Loucy (cell line): Measurements from ENCODE around the gene AHRR.
"Not testable (repeated sequence)": the region's sequence is repeated elsewhere in the genome, so short reads cannot be mapped to it uniquely, and the experiment has no call there.

ENCODE experiments used
- H2AFZ ChIP-seq: fragments of 200-600 bp; sonication (generic); 2 replicates; pipeline ENCODE4 v1.6.0; 2016; ENCODE audit warnings: antibody characterized with exemption, mild to moderate bottlenecking, low read length, moderate library complexity
- H3F3A ChIP-seq: fragments of 200-600 bp; 2 replicates; pipeline ENCODE4 v1.6.0; 2016; ENCODE audit warnings: antibody characterized with exemption, low read depth, mild to moderate bottlenecking
- H3K27me3 ChIP-seq: fragments of 200-600 bp; sonication (generic); 2 replicates; pipeline ENCODE4 v1.6.1; 2014; ENCODE audit warnings: low read length, mild to moderate bottlenecking; ENCODE audit not compliant: insufficient read depth, poor library complexity, severe bottlenecking
- H3K36me3 ChIP-seq: fragments of 200-600 bp; sonication (generic); 2 replicates; pipeline ENCODE4 v1.6.1; 2016; ENCODE audit warnings: low read length; ENCODE audit not compliant: insufficient read depth
- H3K4me1 ChIP-seq: fragments of 200-600 bp; sonication (generic); 2 replicates; pipeline ENCODE4 v1.5.1; 2014; ENCODE audit warnings: low read length, mild to moderate bottlenecking; ENCODE audit not compliant: insufficient read depth, poor library complexity, severe bottlenecking
- H3K4me2 ChIP-seq: fragments of 200-600 bp; sonication (generic); 2 replicates; pipeline ENCODE4 v1.6.0; 2014; ENCODE audit warnings: antibody characterized with exemption, low read length, low read depth, mild to moderate bottlenecking; ENCODE audit not compliant: poor library complexity, severe bottlenecking
- H3K4me3 ChIP-seq: fragments of 200-600 bp; sonication (generic); 2 replicates; pipeline ENCODE4 v1.5.1; 2014; ENCODE audit warnings: low read length, mild to moderate bottlenecking, mixed read lengths; ENCODE audit not compliant: poor library complexity, severe bottlenecking
- H3K79me2 ChIP-seq: fragments of 200-600 bp; sonication (generic); 2 replicates; pipeline ENCODE4 v1.6.1; 2014; ENCODE audit warnings: low read length; ENCODE audit not compliant: insufficient read depth
- H3K9ac ChIP-seq: fragments of 200-600 bp; sonication (generic); 2 replicates; pipeline ENCODE4 v1.6.0; 2014; ENCODE audit warnings: mild to moderate bottlenecking, low read depth, low read length, moderate library complexity; ENCODE audit not compliant: poor library complexity, severe bottlenecking
- H3K9me2 ChIP-seq: fragments of 200-600 bp; sonication (generic); replicated peaks from 2 replicates; pipeline ENCODE4 v1.6.1; 2016; ENCODE audit warnings: low read depth, low read length, mixed read lengths
- H3K9me3 ChIP-seq: fragments of 200-600 bp; sonication (generic); 2 replicates; pipeline ENCODE4 v1.6.1; 2014; ENCODE audit warnings: mild to moderate bottlenecking, antibody characterized with exemption, low read length, low read depth; ENCODE audit not compliant: insufficient read depth
- H4K20me1 ChIP-seq: fragments of 200-600 bp; sonication (generic); 2 replicates; pipeline ENCODE4 v1.6.0; 2014; ENCODE audit warnings: antibody characterized with exemption, low read length, mild to moderate bottlenecking; ENCODE audit not compliant: insufficient read depth, poor library complexity, severe bottlenecking
- EZH2phosphoT487 ChIP-seq: fragments of 200-600 bp; IDR thresholded peaks from 2 replicates; pipeline ENCODE4 v1.6.1; 2018; ENCODE audit warnings: antibody characterized with exemption, mild to moderate bottlenecking, moderate library complexity, borderline replicate concordance
- TF ChIP-seq, protein P1 (sequence below): fragments of 200-600 bp; sonication (generic); conservative IDR thresholded peaks from 2 replicates; pipeline ENCODE4 v1.5.1; 2014; ENCODE audit warnings: mild to moderate bottlenecking, antibody characterized with exemption, low read length

Gene AHRR

GRCh38 chr5:296207-296606, 25.3 kb upstream of the AHRR start:
- not testable (repeated sequence) for H3K27me3 ChIP-seq, H3K4me2 ChIP-seq, H3K4me3 ChIP-seq, H3F3A ChIP-seq, H3K4me1 ChIP-seq, H3K9me2 ChIP-seq, H3K9ac ChIP-seq, H4K20me1 ChIP-seq, H2AFZ ChIP-seq, H3K9me3 ChIP-seq
- peaks cover 14% of the 10 kb centered on the region; the same call in 1 of the 2 replicates for H3K36me3 ChIP-seq
- H3K79me2 ChIP-seq: peaks cover 43% of the 10 kb centered on the region

GRCh38 chr5:296954-297353, 24.6 kb upstream of the AHRR start:
- H3K79me2 ChIP-seq: peaks cover 43% of the 10 kb centered on the region
- not testable (repeated sequence) for H3K9me2 ChIP-seq, H3K27me3 ChIP-seq, H3K9me3 ChIP-seq, H3K4me1 ChIP-seq, H3K4me3 ChIP-seq, H3F3A ChIP-seq, H4K20me1 ChIP-seq, H2AFZ ChIP-seq, H3K36me3 ChIP-seq, H3K4me2 ChIP-seq, H3K9ac ChIP-seq

GRCh38 chr5:297448-297847, 24.1 kb upstream of the AHRR start:
- not testable (repeated sequence) for H3K4me2 ChIP-seq, H4K20me1 ChIP-seq, H3K9me3 ChIP-seq, H3K9ac ChIP-seq, H3K9me2 ChIP-seq, H3K36me3 ChIP-seq, H3K4me1 ChIP-seq, H3K27me3 ChIP-seq, H2AFZ ChIP-seq, H3F3A ChIP-seq, H3K4me3 ChIP-seq
- peaks cover 44% of the 10 kb centered on the region for H3K79me2 ChIP-seq

GRCh38 chr5:297991-298736, 23.4 kb upstream of the AHRR start:
- not testable (repeated sequence) for H3K4me2 ChIP-seq, H3F3A ChIP-seq, H2AFZ ChIP-seq, H3K27me3 ChIP-seq, H3K4me3 ChIP-seq, H3K9ac ChIP-seq, H3K9me3 ChIP-seq, H4K20me1 ChIP-seq, H3K9me2 ChIP-seq, H3K4me1 ChIP-seq, H3K36me3 ChIP-seq
- H3K79me2 ChIP-seq: peaks cover 45% of the 10 kb centered on the region

- no peaks in the 10 kb centered on the region for H3K9me3 ChIP-seq
- H3K36me3 ChIP-seq: no peaks in the 10 kb centered on the region
- H3K9me2 ChIP-seq: no peaks in the 10 kb centered on the region
- no peak overlapping the region for H2AFZ ChIP-seq
- no peaks in the 10 kb centered on the region for H3K27me3 ChIP-seq
- no peak overlapping the region for H3K4me2 ChIP-seq
- no peaks in the 10 kb centered on the region for H3F3A ChIP-seq
- peaks cover 5% of the 10 kb centered on the region for H3K4me1 ChIP-seq
- TF ChIP-seq, protein P1, sequence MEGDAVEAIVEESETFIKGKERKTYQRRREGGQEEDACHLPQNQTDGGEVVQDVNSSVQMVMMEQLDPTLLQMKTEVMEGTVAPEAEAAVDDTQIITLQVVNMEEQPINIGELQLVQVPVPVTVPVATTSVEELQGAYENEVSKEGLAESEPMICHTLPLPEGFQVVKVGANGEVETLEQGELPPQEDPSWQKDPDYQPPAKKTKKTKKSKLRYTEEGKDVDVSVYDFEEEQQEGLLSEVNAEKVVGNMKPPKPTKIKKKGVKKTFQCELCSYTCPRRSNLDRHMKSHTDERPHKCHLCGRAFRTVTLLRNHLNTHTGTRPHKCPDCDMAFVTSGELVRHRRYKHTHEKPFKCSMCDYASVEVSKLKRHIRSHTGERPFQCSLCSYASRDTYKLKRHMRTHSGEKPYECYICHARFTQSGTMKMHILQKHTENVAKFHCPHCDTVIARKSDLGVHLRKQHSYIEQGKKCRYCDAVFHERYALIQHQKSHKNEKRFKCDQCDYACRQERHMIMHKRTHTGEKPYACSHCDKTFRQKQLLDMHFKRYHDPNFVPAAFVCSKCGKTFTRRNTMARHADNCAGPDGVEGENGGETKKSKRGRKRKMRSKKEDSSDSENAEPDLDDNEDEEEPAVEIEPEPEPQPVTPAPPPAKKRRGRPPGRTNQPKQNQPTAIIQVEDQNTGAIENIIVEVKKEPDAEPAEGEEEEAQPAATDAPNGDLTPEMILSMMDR: no peak
- no peak for TF ChIP-seq EZH2phosphoT487
- no peak overlapping the region for H3K4me3 ChIP-seq
- peaks cover 49% of the 10 kb centered on the region for H3K79me2 ChIP-seq
- H3K9ac ChIP-seq: no peak overlapping the region
- H4K20me1 ChIP-seq: peaks cover 10% of the 10 kb centered on the region
Measured at GRCh38 chr5:298737-299125, 22.8 kb upstream of the AHRR start.

GRCh38 chr5:299921-300320, 21.6 kb upstream of the AHRR start:
- not testable (repeated sequence) for H3K9ac ChIP-seq, H3K27me3 ChIP-seq, H3F3A ChIP-seq, H3K4me3 ChIP-seq, H2AFZ ChIP-seq, H3K4me2 ChIP-seq, H4K20me1 ChIP-seq, H3K9me2 ChIP-seq, H3K36me3 ChIP-seq, H3K9me3 ChIP-seq, H3K4me1 ChIP-seq
- peaks cover 50% of the 10 kb centered on the region for H3K79me2 ChIP-seq
